Measurements from ENCODE around the gene FAM204A. TPM values are rescaled to one million over a fixed set of nuclear protein-coding genes. Genes with fewer than 3 reads are reported as not detected.

FAM204A gene
- total RNA-seq, 2 donors from 2014 or later: 40.1 to 53.4 TPM

GRCh38 chr10:118272767-118273166, 69.4 kb downstream of the FAM204A start:
- intact Hi-C loops (cut with DNase I): no loop called here
- no peak overlapping the region for H3K4me3 ChIP-seq
- H3K9me3 ChIP-seq: no peaks in the 10 kb centered on the region
- no peaks in the 10 kb centered on the region for H3K36me3 ChIP-seq
- H3K9ac ChIP-seq (ENCODE audit: low read depth in 2 of 2, low read length in 2 of 2): no peak overlapping the region
- no peak for DNase-seq
- no peak for TF ChIP-seq CTCF (IDR thresholded peaks at IDR 0.05)
- H3K27me3 ChIP-seq: no peaks in the 10 kb centered on the region
- peak overlapping the region; percentile 2 for H3K27ac ChIP-seq
- no peaks in the 10 kb centered on the region for H3K4me1 ChIP-seq

GRCh38 chr10:118272149-118272721, 69.9 kb downstream of the FAM204A start:
- DNase-seq: peak; percentile 27
- Histone ChIP-seq H3K27ac (peak overlapping the region; percentile 2), H3K4me3 (no peak overlapping the region), H3K9me3 (no peaks in the 10 kb centered on the region), H3K36me3 (no peaks in the 10 kb centered on the region), H3K27me3 (no peaks in the 10 kb centered on the region), H3K9ac (ENCODE audit: low read depth in 2 of 2, low read length in 2 of 2) (no peak overlapping the region), H3K4me1 (no peaks in the 10 kb centered on the region)
- TF ChIP-seq CTCF (IDR thresholded peaks at IDR 0.05): no peak
- intact Hi-C loops (cut with DNase I): no loop called here

GRCh38 chr10:118271671-118272070, 70.5 kb downstream of the FAM204A start:
- no peak for TF ChIP-seq CTCF (IDR thresholded peaks at IDR 0.05)
- intact Hi-C loops (cut with DNase I): no loop called here
- DNase-seq: no peak

GRCh38 chr10:118266098-118266748, 75.9 kb downstream of the FAM204A start:
- Histone ChIP-seq H3K4me3 (no peak overlapping the region), H3K27ac (no peak overlapping the region), H3K36me3 (no peaks in the 10 kb centered on the region), H3K9ac (ENCODE audit: low read depth in 2 of 2, low read length in 2 of 2) (no peak overlapping the region), H3K4me1 (no peaks in the 10 kb centered on the region), H3K9me3 (no peaks in the 10 kb centered on the region), H3K27me3 (no peaks in the 10 kb centered on the region)
- no peak for DNase-seq
- no peak for TF ChIP-seq CTCF (IDR thresholded peaks at IDR 0.05)
- intact Hi-C loops (cut with DNase I): no loop called here

More at GRCh38 chr10:118271671-118272070, 70.5 kb downstream of the FAM204A start:
- Histone ChIP-seq H3K36me3 (no peaks in the 10 kb centered on the region), H3K4me3 (no peak overlapping the region), H3K27me3 (no peaks in the 10 kb centered on the region), H3K9ac (ENCODE audit: low read depth in 2 of 2, low read length in 2 of 2) (no peak overlapping the region), H3K4me1 (no peaks in the 10 kb centered on the region), H3K27ac (peak overlapping the region; percentile 2), H3K9me3 (no peaks in the 10 kb centered on the region)

- Histone ChIP-seq H3K4me3 (no peak overlapping the region), H3K27me3 (no peaks in the 10 kb centered on the region), H3K9ac (ENCODE audit: low read depth in 2 of 2, low read length in 2 of 2) (no peak overlapping the region), H3K4me1 (no peaks in the 10 kb centered on the region), H3K36me3 (no peaks in the 10 kb centered on the region), H3K27ac (no peak overlapping the region), H3K9me3 (no peaks in the 10 kb centered on the region)
- intact Hi-C loops (cut with DNase I): no loop called here
- no peak for TF ChIP-seq CTCF (IDR thresholded peaks at IDR 0.05)
- DNase-seq: no peak
Observed at GRCh38 chr10:118264838-118265470, 77.2 kb downstream of the FAM204A start.

All from colonic mucosa (tissue), 4 donors.